GM23248 (cell line): ENCODE data around the gene TGFB1I1.

Source experiments
- EZH2 ChIP-seq: fragments of 200-600 bp; sonication (generic); IDR thresholded peaks from 2 replicates; pipeline ENCODE4 v1.6.1; 2018; ENCODE audit warnings: antibody characterized with exemption, mild to moderate bottlenecking; ENCODE audit not compliant: insufficient read depth, poor library complexity, severe bottlenecking
- EZH2phosphoT487 ChIP-seq: fragments of 200-600 bp; sonication (generic); IDR thresholded peaks from 2 replicates; pipeline ENCODE4 v1.6.1; 2018; ENCODE audit warnings: antibody characterized with exemption, moderate library complexity, mild to moderate bottlenecking, low read depth; ENCODE audit not compliant: insufficient read depth

DNA sequence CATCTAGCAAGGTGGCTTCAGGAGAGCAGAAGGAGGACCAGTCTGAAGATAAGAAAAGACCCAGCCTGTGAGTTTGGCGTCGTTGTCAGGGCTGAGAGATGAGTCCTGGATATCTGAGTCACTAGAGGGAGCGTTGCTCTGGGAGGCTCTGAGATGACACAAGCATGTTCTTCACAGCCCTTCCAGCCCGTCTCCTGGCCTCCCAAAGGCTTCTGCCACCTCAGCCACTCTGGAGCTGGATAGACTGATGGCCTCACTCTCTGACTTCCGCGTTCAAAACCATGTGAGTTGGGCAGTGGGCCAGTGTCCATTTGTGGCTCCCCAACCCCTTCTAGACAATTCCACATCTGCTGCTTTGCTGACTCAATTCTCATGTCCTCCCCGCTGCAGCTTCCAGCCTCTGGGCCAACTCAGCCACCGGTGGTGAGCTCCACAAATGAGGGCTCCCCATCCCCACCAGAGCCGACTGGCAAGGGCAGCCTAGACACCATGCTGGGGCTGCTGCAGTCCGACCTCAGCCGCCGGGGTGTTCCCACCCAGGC, 2.3 kb downstream of the TGFB1I1 start:
- TF ChIP-seq EZH2phosphoT487 (no peak), EZH2 (no peak)
